ENCODE results near the gene CNP. TPM values are rescaled to one million over a fixed set of nuclear protein-coding genes. Genes with fewer than 3 reads are reported as not detected.

CNP gene
- total and polyA plus RNA-seq, 10 of the 15 experiments (the other 5 are each of a cell fraction or from before 2014, with no cell fraction given): 1.8 to 60.7 (median 31.4) TPM

DNA sequence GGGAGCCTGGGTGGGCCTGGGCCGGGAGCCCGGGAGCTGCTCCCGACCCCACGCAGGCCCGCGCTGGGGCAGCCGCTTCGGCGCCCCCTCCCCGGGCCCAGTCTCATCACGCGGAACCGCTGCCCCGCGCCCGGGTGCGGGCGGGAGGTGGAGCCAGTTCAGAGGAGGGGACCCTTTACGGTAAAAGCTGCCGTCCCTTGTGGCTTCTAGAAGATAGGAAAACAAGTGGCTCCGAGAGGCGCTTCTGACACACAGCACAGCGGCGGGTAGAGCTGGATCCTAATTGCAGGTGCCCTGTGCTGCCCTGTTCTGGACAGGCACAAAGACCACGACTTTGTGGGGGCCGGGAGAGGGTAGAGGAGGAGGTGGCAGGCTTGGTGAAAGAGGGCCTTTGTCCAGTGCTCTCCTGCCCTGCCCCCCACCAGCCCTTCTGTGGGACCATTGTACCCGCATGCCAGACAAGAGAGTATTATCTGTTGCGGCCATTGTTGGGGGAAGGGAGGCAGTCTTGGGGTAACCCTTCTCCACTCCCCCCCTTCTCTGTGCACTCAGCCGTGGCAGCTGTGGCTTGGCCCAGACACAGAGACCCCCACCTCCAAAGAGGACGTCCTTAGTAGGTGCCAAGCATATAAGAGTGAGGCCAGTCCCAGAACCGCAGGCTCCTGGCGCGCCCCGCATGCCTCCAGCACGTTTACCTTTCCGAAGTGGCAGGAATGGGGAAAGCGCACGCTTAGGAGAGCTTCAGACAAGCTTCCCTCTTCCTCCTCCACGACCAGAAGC is 736 bp downstream of the CNP start (continued):
- no peak for TF ChIP-seq HSF1 (IDR thresholded peaks at IDR 0.05; ENCODE audit: low read depth, low read length)
- no peak for TF ChIP-seq ZNF384 (IDR thresholded peaks at IDR 0.05; ENCODE audit: borderline replicate concordance, low read depth, low read length)
- TF ChIP-seq TCF7 (IDR thresholded peaks at IDR 0.05; ENCODE audit: borderline replicate concordance): no peak
- 0 out of 2 replicates have a peak, but pooled peaks have one; percentile 19 for TF ChIP-seq TAF1 (IDR thresholded peaks at IDR 0.05; ENCODE audit: borderline replicate concordance, low read depth, low read length)
- TF ChIP-seq CEBPB (IDR thresholded peaks at IDR 0.05; ENCODE audit: borderline replicate concordance in 1 of 2, low read depth in 2 of 2, low read length in 2 of 2): no peak
- no peak for TF ChIP-seq TCF12 (IDR thresholded peaks at IDR 0.05; ENCODE audit: low read depth, low read length)
- TF ChIP-seq YBX1 (IDR thresholded peaks at IDR 0.05): no peak
- TF ChIP-seq POLR2AphosphoS5 (IDR thresholded peaks at IDR 0.05; ENCODE audit: low read length): peak; percentile 55; the same call in 1 of the 2 replicates
- no peak for TF ChIP-seq HDAC2 (IDR thresholded peaks at IDR 0.05)
